Measurements from ENCODE around the gene OLFML2B. TPM values are rescaled to one million over a fixed set of nuclear protein-coding genes. Genes with fewer than 3 reads are reported as not detected.

OLFML2B gene
- total RNA-seq, 2 experiments from 2014 or later, result not detected

GRCh38 chr1:162008799-162009198, 14.9 kb downstream of the OLFML2B start:
- intact Hi-C loops (cut with micrococcal nuclease), result no loop called here
- ATAC-seq (no peak), DNase-seq (no peak)
- Mint-ChIP-seq H3K27ac (no peak overlapping the region), H3K9me3 (peaks cover 6% of the 10 kb centered on the region), H3K36me3 (ENCODE audit: low read depth) (no peaks in the 10 kb centered on the region), H3K4me1 (ENCODE audit: low read depth) (no peaks in the 10 kb centered on the region), H3K27me3 (no peaks in the 10 kb centered on the region), H3K4me3 (no peak overlapping the region)
- ChIA-PET POLR2A (no interaction called here), CTCF (no interaction called here)
- TF ChIP-seq CTCF (IDR thresholded peaks at IDR 0.05), result no peak

GRCh38 chr1:162007466-162007865, 16.2 kb downstream of the OLFML2B start:
- ATAC-seq (no peak), DNase-seq (no peak)
- Mint-ChIP-seq H3K4me1 (ENCODE audit: low read depth) (no peaks in the 10 kb centered on the region), H3K27me3 (no peaks in the 10 kb centered on the region), H3K36me3 (ENCODE audit: low read depth) (no peaks in the 10 kb centered on the region), H3K9me3 (no peaks in the 10 kb centered on the region), H3K4me3 (no peak overlapping the region), H3K27ac (no peak overlapping the region)
- intact Hi-C loops (cut with micrococcal nuclease), result no loop called here
- CTCF ChIA-PET, result no interaction called here
- POLR2A ChIA-PET, result no interaction called here
- TF ChIP-seq CTCF (IDR thresholded peaks at IDR 0.05), result no peak

- no peak for DNase-seq
- Mint-ChIP-seq H3K9me3 (no peaks in the 10 kb centered on the region), H3K4me1 (ENCODE audit: low read depth) (no peaks in the 10 kb centered on the region), H3K4me3 (no peak overlapping the region), H3K27me3 (no peaks in the 10 kb centered on the region), H3K36me3 (ENCODE audit: low read depth) (no peaks in the 10 kb centered on the region), H3K27ac (no peak overlapping the region)
- TF ChIP-seq CTCF (IDR thresholded peaks at IDR 0.05), result no peak
- intact Hi-C loops (cut with micrococcal nuclease), result no loop called here
- CTCF ChIA-PET, result interaction anchor here (0.9 to 1.1 kb wide), 3 partner anchors 31 to 50 kb away, joined by 3 to 5 read pairs (median 3); no protein-coding TSS in a partner anchor
- no peak for ATAC-seq
- POLR2A ChIA-PET, result no interaction called here
Observed at GRCh38 chr1:162006081-162006480, 17.6 kb downstream of the OLFML2B start.

GRCh38 chr1:162004441-162004950, 19.2 kb downstream of the OLFML2B start:
- no peak overlapping the region for H3K27ac Mint-ChIP-seq
- POLR2A ChIA-PET, result interaction anchor here (1.2 kb wide), 1 partner anchor 10 kb away, joined by 3 read pairs; no protein-coding TSS in a partner anchor
- no peak for TF ChIP-seq CTCF (IDR thresholded peaks at IDR 0.05)
- DNase-seq, result no peak
- H3K9me3 Mint-ChIP-seq, result no peaks in the 10 kb centered on the region
- H3K4me3 Mint-ChIP-seq, result no peak overlapping the region
- no peaks in the 10 kb centered on the region for H3K4me1 Mint-ChIP-seq (ENCODE audit: low read depth)
- intact Hi-C loops (cut with micrococcal nuclease), result no loop called here
- H3K27me3 Mint-ChIP-seq, result no peaks in the 10 kb centered on the region
- ATAC-seq, result no peak
- no peaks in the 10 kb centered on the region for H3K36me3 Mint-ChIP-seq (ENCODE audit: low read depth)
- CTCF ChIA-PET, result no interaction called here

- no peaks in the 10 kb centered on the region for H3K4me1 Mint-ChIP-seq (ENCODE audit: low read depth)
- H3K4me3 Mint-ChIP-seq, result no peak overlapping the region
- no peak for TF ChIP-seq CTCF (IDR thresholded peaks at IDR 0.05)
- ATAC-seq (no peak), DNase-seq (no peak)
- H3K27me3 Mint-ChIP-seq, result no peaks in the 10 kb centered on the region
- CTCF ChIA-PET, result no interaction called here
- intact Hi-C loops (cut with micrococcal nuclease), result no loop called here
- H3K9me3 Mint-ChIP-seq, result no peaks in the 10 kb centered on the region
- no peak overlapping the region for H3K27ac Mint-ChIP-seq
- H3K36me3 Mint-ChIP-seq (ENCODE audit: low read depth), result no peaks in the 10 kb centered on the region
- POLR2A ChIA-PET, result interaction anchor here (1.2 kb wide), 1 partner anchor 11 kb away, joined by 3 read pairs; no protein-coding TSS in a partner anchor
Observed at GRCh38 chr1:162003830-162004215, 19.8 kb downstream of the OLFML2B start.

Data from activated CD8-positive, alpha-beta T cell treated with anti-CD3 and anti-CD28 coated beads for 36 hours (primary cell).